BJ (cell line): Measurements from ENCODE around the gene SLC35G2. TPM values are rescaled to one million over a fixed set of nuclear protein-coding genes. Genes with fewer than 3 reads are reported as not detected.
"Not testable (repeated sequence)": the region's sequence is repeated elsewhere in the genome, so short reads cannot be mapped to it uniquely, and the experiment has no call there.

Source experiments
- CTCF ChIA-PET: fragments of 350-600 bp; formaldehyde crosslinking; extraction: SDS; loops from one replicate; lab custom pipeline; 2021; ENCODE audit warnings: antibody characterized with exemption, inconsistent platforms; lab: Yijun Ruan, JAX
- POLR2A ChIA-PET: fragments of 300-600 bp; sonication (Branson Sonifier 250); formaldehyde crosslinking; extraction: SDS; loops from one replicate; lab custom pipeline; 2021; ENCODE audit warnings: antibody characterized with exemption; lab: Charles Lee
- DNase-seq: peaks from one replicate; pipeline ENCODE4 v3.0.0-alpha.2; 2011; ENCODE audit warnings: low read depth
- H3K27me3 ChIP-seq: 2 replicates; pipeline ENCODE4 v1.6.0; 2011; ENCODE audit warnings: low read length; ENCODE audit not compliant: control insufficient read depth, insufficient read depth
- H3K36me3 ChIP-seq: 2 replicates; pipeline ENCODE4 v1.5.1; 2011; ENCODE audit warnings: low read length; ENCODE audit not compliant: control insufficient read depth, insufficient read depth
- H3K4me3 ChIP-seq: 2 replicates; pipeline ENCODE4 v1.5.1; 2011; ENCODE audit warnings: low read depth, mild to moderate bottlenecking, control low read depth, low read length
- CTCF ChIP-seq: IDR thresholded peaks from 2 replicates; pipeline ENCODE4 v1.5.1; 2011; ENCODE audit warnings: low read depth, mild to moderate bottlenecking, control low read depth, inconsistent platforms, low read length, moderate library complexity; ENCODE audit not compliant: insufficient read depth
- polyA plus RNA-seq: library from polyadenylated mRNA; depleted of rRNA; stranded (reverse); fragments of >200 nt; gene quantifications from 2 replicates; pipeline ENCODE4 v1.2.3, GENCODE V29; 2011

Gene SLC35G2
- polyA plus RNA-seq, 1 experiment, result 5.5 TPM

GRCh38 chr3:136898549-136898948 is 79.6 kb downstream of the SLC35G2 start:
- POLR2A ChIA-PET, result no interaction called here
- Histone ChIP-seq H3K4me3 (no peak overlapping the region), H3K36me3 (peaks cover 1% of the 10 kb centered on the region; the same call in 1 of the 2 replicates), H3K27me3 (no peaks in the 10 kb centered on the region)
- CTCF ChIA-PET, result no interaction called here
- no peak for DNase-seq
- no peak for TF ChIP-seq CTCF

GRCh38 chr3:136898954-136899353 is 80.0 kb downstream of the SLC35G2 start:
- ChIA-PET CTCF (no interaction called here), POLR2A (interaction anchor here (0.6 kb wide), 1 partner anchor 37 kb away, joined by 5 read pairs; no protein-coding TSS in a partner anchor)
- no peak overlapping the region for H3K4me3 ChIP-seq
- TF ChIP-seq CTCF, result no peak
- H3K36me3 ChIP-seq, result peaks cover 1% of the 10 kb centered on the region; the same call in 1 of the 2 replicates
- no peak for DNase-seq
- no peaks in the 10 kb centered on the region for H3K27me3 ChIP-seq

GRCh38 chr3:136899622-136900158 is 80.8 kb downstream of the SLC35G2 start:
- Histone ChIP-seq H3K36me3 (peaks cover 1% of the 10 kb centered on the region; the same call in 1 of the 2 replicates), H3K4me3 (no peak overlapping the region), H3K27me3 (no peaks in the 10 kb centered on the region)
- no peak for DNase-seq
- POLR2A ChIA-PET, result interaction anchor here (0.6 kb wide), 1 partner anchor 37 kb away, joined by 5 read pairs; no protein-coding TSS in a partner anchor
- CTCF ChIA-PET, result no interaction called here
- TF ChIP-seq CTCF, result no peak

- DNase-seq, H3K36me3 ChIP-seq, POLR2A ChIA-PET, H3K27me3 ChIP-seq, H3K4me3 ChIP-seq, CTCF ChIA-PET: not testable (repeated sequence)
These were observed 81.8 kb downstream of the SLC35G2 start for GRCh38 chr3:136900694-136901093.

- CTCF ChIA-PET, result no interaction called here
- DNase-seq, result no peak
- POLR2A ChIA-PET, result no interaction called here
- H3K4me3 ChIP-seq, result no peak overlapping the region
- TF ChIP-seq CTCF, result no peak
- H3K27me3 ChIP-seq, result no peaks in the 10 kb centered on the region
- peaks cover 1% of the 10 kb centered on the region; the same call in 1 of the 2 replicates for H3K36me3 ChIP-seq
These were observed 82.5 kb downstream of the SLC35G2 start for GRCh38 chr3:136901391-136901790.

- DNase-seq, H3K4me3 ChIP-seq, H3K36me3 ChIP-seq, CTCF ChIA-PET, POLR2A ChIA-PET, H3K27me3 ChIP-seq: not testable (repeated sequence)
These were observed 83.6 kb downstream of the SLC35G2 start for GRCh38 chr3:136902530-136902929.
